HEK293 (cell line): ENCODE measurements around the gene LDLRAD2.

ENCODE experiments used
- BCL11A ChIP-seq: fragments of 450-650 bp; formaldehyde crosslinking; IDR thresholded peaks from 2 replicates; pipeline ENCODE4 v1.5.1; 2016; ENCODE audit warnings: low read depth, missing biosample characterization, missing genetic modification characterization
- GLI2 ChIP-seq: fragments of 450-650 bp; formaldehyde crosslinking; IDR thresholded peaks from 2 replicates; pipeline ENCODE4; 2017; ENCODE audit warnings: missing biosample characterization, missing genetic modification characterization, low read depth, borderline replicate concordance
- HOXA7 ChIP-seq: sonication (generic); formaldehyde crosslinking; IDR thresholded peaks from 2 replicates; pipeline ENCODE4 v1.8.1; 2022; ENCODE audit warnings: missing genetic modification reagents, borderline replicate concordance
- HOXD13 ChIP-seq: sonication (generic); formaldehyde crosslinking; IDR thresholded peaks from 2 replicates; pipeline ENCODE4 v1.8.0; 2022; ENCODE audit warnings: missing genetic modification reagents, borderline replicate concordance
- KLF7 ChIP-seq: fragments of 450-650 bp; formaldehyde crosslinking; IDR thresholded peaks from 2 replicates; pipeline ENCODE4 v1.5.1; 2016; ENCODE audit warnings: missing biosample characterization, missing genetic modification characterization, borderline replicate concordance
- OVOL3 ChIP-seq: fragments of 450-650 bp; formaldehyde crosslinking; IDR thresholded peaks from 2 replicates; pipeline ENCODE4 v1.5.1; 2016; ENCODE audit warnings: missing biosample characterization, missing genetic modification characterization
- PRDM1 ChIP-seq: fragments of 450-650 bp; formaldehyde crosslinking; IDR thresholded peaks from 2 replicates; pipeline ENCODE4; 2016; ENCODE audit warnings: missing biosample characterization, missing genetic modification characterization
- PRDM10 ChIP-seq: fragments of 450-650 bp; formaldehyde crosslinking; IDR thresholded peaks from 2 replicates; pipeline ENCODE4 v1.5.1; 2016; ENCODE audit warnings: missing biosample characterization, missing genetic modification characterization
- SP2 ChIP-seq: fragments of 450-650 bp; formaldehyde crosslinking; IDR thresholded peaks from 2 replicates; pipeline ENCODE4 v1.5.1; 2016; ENCODE audit warnings: missing biosample characterization, missing genetic modification characterization
- TSHZ1 ChIP-seq: fragments of 450-650 bp; formaldehyde crosslinking; IDR thresholded peaks from 2 replicates; pipeline ENCODE4 v1.5.1; 2016; ENCODE audit warnings: missing biosample characterization, missing genetic modification characterization, borderline replicate concordance
- ZBTB7A ChIP-seq: fragments of 450-650 bp; formaldehyde crosslinking; IDR thresholded peaks from 2 replicates; pipeline ENCODE4 v1.5.1; 2016; ENCODE audit warnings: low read depth, missing biosample characterization, missing genetic modification characterization
- ZNF133 ChIP-seq: fragments of 450-650 bp; formaldehyde crosslinking; IDR thresholded peaks from 2 replicates; pipeline ENCODE4 v1.5.1; 2016; ENCODE audit warnings: missing biosample characterization, missing genetic modification characterization
- ZNF174 ChIP-seq: fragments of 450-650 bp; formaldehyde crosslinking; IDR thresholded peaks from 2 replicates; pipeline ENCODE4 v1.5.0; 2017; ENCODE audit warnings: missing biosample characterization, mild to moderate bottlenecking, missing genetic modification characterization
- ZNF175 ChIP-seq: fragments of 450-650 bp; formaldehyde crosslinking; IDR thresholded peaks from 2 replicates; pipeline ENCODE4 v1.5.1; 2016; ENCODE audit warnings: missing biosample characterization, missing genetic modification characterization
- ZNF19 ChIP-seq: fragments of 450-650 bp; formaldehyde crosslinking; IDR thresholded peaks from 2 replicates; pipeline ENCODE4; 2016; ENCODE audit warnings: missing biosample characterization, missing genetic modification characterization, low read depth
- ZNF214 ChIP-seq: fragments of 450-650 bp; formaldehyde crosslinking; IDR thresholded peaks from 2 replicates; pipeline ENCODE4 v1.5.1; 2017; ENCODE audit warnings: missing biosample characterization, mild to moderate bottlenecking, missing genetic modification characterization, borderline replicate concordance
- ZNF311 ChIP-seq: fragments of 450-650 bp; formaldehyde crosslinking; IDR thresholded peaks from 2 replicates; pipeline ENCODE4 v1.5.1; 2017; ENCODE audit warnings: missing biosample characterization, missing genetic modification characterization, borderline replicate concordance
- ZNF341 ChIP-seq: fragments of 450-650 bp; formaldehyde crosslinking; IDR thresholded peaks from 2 replicates; pipeline ENCODE4; 2016; ENCODE audit warnings: low read depth, missing biosample characterization, missing genetic modification characterization
- ZNF354C ChIP-seq: fragments of 450-650 bp; formaldehyde crosslinking; IDR thresholded peaks from 2 replicates; pipeline ENCODE4 v1.5.1; 2016; ENCODE audit warnings: missing biosample characterization, missing genetic modification characterization, low read depth, borderline replicate concordance
- ZNF37A ChIP-seq: fragments of 450-650 bp; IDR thresholded peaks from 2 replicates; pipeline ENCODE4 v1.5.1; 2018; ENCODE audit warnings: missing biosample characterization, missing genetic modification characterization
- ZNF394 ChIP-seq: fragments of 450-650 bp; formaldehyde crosslinking; IDR thresholded peaks from 2 replicates; pipeline ENCODE4 v1.5.1; 2016; ENCODE audit warnings: missing biosample characterization, missing genetic modification characterization, mild to moderate bottlenecking, moderate library complexity, borderline replicate concordance
- ZNF426 ChIP-seq: fragments of 450-650 bp; formaldehyde crosslinking; IDR thresholded peaks from 2 replicates; pipeline ENCODE4 v1.5.1; 2017; ENCODE audit warnings: missing biosample characterization, missing genetic modification characterization, mild to moderate bottlenecking, inconsistent platforms, moderate library complexity
- ZNF518A ChIP-seq: fragments of 450-650 bp; formaldehyde crosslinking; conservative IDR thresholded peaks from 2 replicates; pipeline ENCODE4 v1.5.1; 2016; ENCODE audit warnings: low read depth, missing biosample characterization, missing genetic modification characterization
- ZNF571 ChIP-seq: fragments of 450-650 bp; formaldehyde crosslinking; IDR thresholded peaks from 2 replicates; pipeline ENCODE4 v1.5.0; 2017; ENCODE audit warnings: missing biosample characterization, missing genetic modification characterization
- ZNF585B ChIP-seq: fragments of 450-650 bp; formaldehyde crosslinking; IDR thresholded peaks from 2 replicates; pipeline ENCODE4 v1.5.1; 2016; ENCODE audit warnings: missing biosample characterization, missing genetic modification characterization
- ZNF626 ChIP-seq: fragments of 450-650 bp; sonication (Bioruptor Pico); formaldehyde crosslinking; IDR thresholded peaks from 2 replicates; pipeline ENCODE4 v1.5.1; 2018; ENCODE audit warnings: missing biosample characterization, missing genetic modification characterization, inconsistent platforms
- ZNF670 ChIP-seq: fragments of 450-650 bp; formaldehyde crosslinking; IDR thresholded peaks from 2 replicates; pipeline ENCODE4 v1.5.1; 2016; ENCODE audit warnings: missing biosample characterization, missing genetic modification characterization, low read depth
- ZNF677 ChIP-seq: fragments of 450-650 bp; IDR thresholded peaks from 2 replicates; pipeline ENCODE4 v1.5.0; 2018; ENCODE audit warnings: missing biosample characterization, mild to moderate bottlenecking, missing genetic modification characterization, moderate library complexity
- ZNF837 ChIP-seq: fragments of 450-650 bp; formaldehyde crosslinking; IDR thresholded peaks from 2 replicates; pipeline ENCODE4 v1.5.1; 2016; ENCODE audit warnings: missing biosample characterization, missing genetic modification characterization
- ZXDB ChIP-seq: fragments of 450-650 bp; formaldehyde crosslinking; IDR thresholded peaks from 2 replicates; pipeline ENCODE4 v1.5.1; 2016; ENCODE audit warnings: missing biosample characterization, missing genetic modification characterization

LDLRAD2 gene

GRCh38 chr1:21782349-21782867 lies 29.7 kb upstream of the LDLRAD2 start (continued):
- no peak for TF ChIP-seq ZNF394 (tag by site-specific recombination)
- TF ChIP-seq ZNF354C: no peak
- no peak for TF ChIP-seq ZNF175 (tag by site-specific recombination)
- no peak for TF ChIP-seq ZXDB (tag by site-specific recombination)
- TF ChIP-seq ZNF311 (tag by site-specific recombination): no peak
- no peak for TF ChIP-seq ZNF426 (tag by site-specific recombination)
- TF ChIP-seq ZNF585B (tag by site-specific recombination): no peak
- TF ChIP-seq ZBTB7A (tag by site-specific recombination): no peak
- no peak for TF ChIP-seq ZNF341 (tag by site-specific recombination)
- no peak for TF ChIP-seq HOXA7 (CRISPR knock-in tag)
- peak; percentile 81 for TF ChIP-seq PRDM10 (tag by site-specific recombination)
- no peak for TF ChIP-seq ZNF677
- no peak for TF ChIP-seq OVOL3 (tag by site-specific recombination)
- no peak for TF ChIP-seq TSHZ1 (tag by site-specific recombination)
- TF ChIP-seq ZNF571 (tag by site-specific recombination): no peak
- no peak for TF ChIP-seq HOXD13 (CRISPR knock-in tag)
- TF ChIP-seq ZNF174 (tag by site-specific recombination): no peak
- TF ChIP-seq ZNF626 (tag by site-specific recombination): no peak
- TF ChIP-seq ZNF518A (tag by site-specific recombination): no peak
- TF ChIP-seq ZNF670: no peak
- no peak for TF ChIP-seq BCL11A
- TF ChIP-seq ZNF133 (tag by site-specific recombination): no peak
- no peak for TF ChIP-seq GLI2 (tag by site-specific recombination)
- no peak for TF ChIP-seq ZNF214 (tag by site-specific recombination)
- no peak for TF ChIP-seq ZNF37A (tag by site-specific recombination)
- TF ChIP-seq PRDM1 (tag by site-specific recombination): no peak
- TF ChIP-seq SP2 (tag by site-specific recombination): no peak
- no peak for TF ChIP-seq ZNF837 (tag by site-specific recombination)
- no peak for TF ChIP-seq ZNF19 (tag by site-specific recombination)
- TF ChIP-seq KLF7: 0 out of 2 replicates have a peak, but pooled peaks have one; percentile 10
